GM21576 (cell line): ENCODE data around the gene RMDN2.
"Not testable (repeated sequence)": the region's sequence is repeated elsewhere in the genome, so short reads cannot be mapped to it uniquely, and the experiment has no call there.

ENCODE experiments used
- ATAC-seq: cut with Tn5 transposase; IDR thresholded peaks from one replicate; pipeline ENCODE4 v1.9.1; 2021; ENCODE audit warnings: mild to moderate bottlenecking, moderate library complexity; ENCODE audit not compliant: unreplicated experiment

Gene RMDN2

GRCh38 chr2:37985333-37985732 lies 60.2 kb downstream of the RMDN2 start:
- ATAC-seq = no peak

- ATAC-seq = no peak
These were observed 62.1 kb downstream of the RMDN2 start for GRCh38 chr2:37987098-37987775.

GRCh38 chr2:37992601-37993000 lies 67.5 kb downstream of the RMDN2 start:
- no peak for ATAC-seq

GRCh38 chr2:37993143-37993542 lies 68.1 kb downstream of the RMDN2 start:
- ATAC-seq = no peak

- no peak for ATAC-seq
These were observed 72.5 kb downstream of the RMDN2 start for GRCh38 chr2:37997629-37998028.

- ATAC-seq = no peak
These were observed 75.6 kb downstream of the RMDN2 start for GRCh38 chr2:38000485-38001222.

- not testable (repeated sequence) for ATAC-seq
These were observed 85.1 kb downstream of the RMDN2 start for GRCh38 chr2:38010187-38010586.

GRCh38 chr2:38010995-38011394 lies 85.9 kb downstream of the RMDN2 start:
- no peak for ATAC-seq

- ATAC-seq = no peak
These were observed 88.2 kb downstream of the RMDN2 start for GRCh38 chr2:38013158-38013752.

- ATAC-seq = no peak
These were observed 91.1 kb downstream of the RMDN2 start for GRCh38 chr2:38016219-38016618.

GRCh38 chr2:38017836-38018235 lies 92.7 kb downstream of the RMDN2 start:
- ATAC-seq = no peak

- ATAC-seq = not testable (repeated sequence)
These were observed 95.4 kb downstream of the RMDN2 start for GRCh38 chr2:38020359-38021069.

GRCh38 chr2:38021589-38021988 lies 96.5 kb downstream of the RMDN2 start:
- ATAC-seq = no peak

- no peak for ATAC-seq
These were observed 101.8 kb downstream of the RMDN2 start for GRCh38 chr2:38026846-38027245.

GRCh38 chr2:38028829-38029228 lies 103.7 kb downstream of the RMDN2 start:
- ATAC-seq = no peak

- ATAC-seq = no peak
These were observed 104.4 kb downstream of the RMDN2 start for GRCh38 chr2:38029512-38029911.

- no peak for ATAC-seq
These were observed 105.7 kb downstream of the RMDN2 start for GRCh38 chr2:38030635-38031355.

GRCh38 chr2:38032946-38033345 lies 107.9 kb downstream of the RMDN2 start:
- no peak for ATAC-seq

- ATAC-seq = no peak
These were observed 108.6 kb downstream of the RMDN2 start for GRCh38 chr2:38033646-38034045.

- no peak for ATAC-seq
These were observed 110.9 kb downstream of the RMDN2 start for GRCh38 chr2:38035968-38036367.

GRCh38 chr2:38037325-38037724 lies 112.2 kb downstream of the RMDN2 start:
- ATAC-seq = no peak
